ENCODE data around the gene FAM9C.

- TF ChIP-seq GATA2 (IDR thresholded peaks at IDR 0.05; ENCODE audit: low read depth, low read length) (no peak), GATA3 (IDR thresholded peaks at IDR 0.05; ENCODE audit: low read depth, low read length) (no peak)
Observed at GRCh38 chrX:13066391-13066790, 22.0 kb upstream of the FAM9C start.
